ENCODE measurements around the gene MICAL2.
"Not testable (repeated sequence)": the region's sequence is repeated elsewhere in the genome, so short reads cannot be mapped to it uniquely, and the experiment has no call there.

Gene MICAL2

GRCh38 chr11:12134236-12134585 is 23.8 kb downstream of the MICAL2 start:
- no peak for DNase-seq (ENCODE audit: low spot score)

- no peak for DNase-seq (ENCODE audit: low spot score)
Measured at GRCh38 chr11:12135185-12135584, 24.8 kb downstream of the MICAL2 start.

- DNase-seq (ENCODE audit: low spot score) = no peak
Measured at GRCh38 chr11:12137005-12137690, 26.8 kb downstream of the MICAL2 start.

- DNase-seq (ENCODE audit: low spot score) = peak; percentile 39
Measured at GRCh38 chr11:12137938-12138731, 27.7 kb downstream of the MICAL2 start.

GRCh38 chr11:12139144-12139881 is 28.9 kb downstream of the MICAL2 start:
- no peak for DNase-seq (ENCODE audit: low spot score)

- no peak for DNase-seq (ENCODE audit: low spot score)
Measured at GRCh38 chr11:12140186-12140793, 29.9 kb downstream of the MICAL2 start.

DNA sequence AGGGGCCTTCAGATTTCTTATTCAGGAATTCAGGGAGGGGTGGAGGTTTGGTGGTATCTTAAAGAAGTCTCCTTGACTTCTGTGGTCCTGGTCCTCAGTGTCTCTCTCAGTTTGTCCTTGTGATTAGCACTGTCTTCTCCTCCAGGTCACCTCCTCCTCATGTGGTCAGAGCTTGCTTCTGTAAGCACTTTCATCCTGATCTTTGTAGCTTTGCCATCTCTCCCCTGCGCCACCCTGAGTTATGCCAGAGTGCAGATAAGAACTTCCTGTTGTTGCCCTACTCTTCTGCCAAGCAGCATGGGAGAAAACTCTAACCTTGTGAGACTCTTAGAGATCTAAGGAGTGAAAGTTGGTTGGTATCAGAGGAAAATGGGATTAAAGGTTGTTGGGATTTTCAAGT is 30.9 kb downstream of the MICAL2 start:
- no peak for DNase-seq (ENCODE audit: low spot score)

- no peak for DNase-seq (ENCODE audit: low spot score)
Measured at GRCh38 chr11:12142176-12142575, 31.8 kb downstream of the MICAL2 start.

DNA sequence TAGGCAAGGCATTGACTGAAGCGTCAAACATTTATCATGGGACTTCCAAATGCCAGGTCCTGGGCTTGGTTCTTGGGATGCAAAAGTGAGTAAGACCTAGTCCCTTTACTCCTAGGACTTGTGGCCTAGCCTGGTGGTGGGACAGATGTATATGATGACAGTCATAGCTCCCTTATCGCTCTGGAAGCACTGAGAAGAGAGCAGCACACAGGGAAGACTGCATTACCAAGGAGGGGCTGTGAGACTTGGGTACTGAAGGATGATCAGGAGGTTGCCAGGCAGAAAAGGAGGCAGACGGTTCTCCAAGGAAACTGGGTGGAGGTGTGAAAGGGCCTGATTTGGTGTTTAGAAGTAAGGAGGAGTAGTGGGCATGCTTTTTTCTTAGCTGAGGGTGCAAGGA is 32.5 kb downstream of the MICAL2 start:
- no peak for DNase-seq (ENCODE audit: low spot score)

DNA sequence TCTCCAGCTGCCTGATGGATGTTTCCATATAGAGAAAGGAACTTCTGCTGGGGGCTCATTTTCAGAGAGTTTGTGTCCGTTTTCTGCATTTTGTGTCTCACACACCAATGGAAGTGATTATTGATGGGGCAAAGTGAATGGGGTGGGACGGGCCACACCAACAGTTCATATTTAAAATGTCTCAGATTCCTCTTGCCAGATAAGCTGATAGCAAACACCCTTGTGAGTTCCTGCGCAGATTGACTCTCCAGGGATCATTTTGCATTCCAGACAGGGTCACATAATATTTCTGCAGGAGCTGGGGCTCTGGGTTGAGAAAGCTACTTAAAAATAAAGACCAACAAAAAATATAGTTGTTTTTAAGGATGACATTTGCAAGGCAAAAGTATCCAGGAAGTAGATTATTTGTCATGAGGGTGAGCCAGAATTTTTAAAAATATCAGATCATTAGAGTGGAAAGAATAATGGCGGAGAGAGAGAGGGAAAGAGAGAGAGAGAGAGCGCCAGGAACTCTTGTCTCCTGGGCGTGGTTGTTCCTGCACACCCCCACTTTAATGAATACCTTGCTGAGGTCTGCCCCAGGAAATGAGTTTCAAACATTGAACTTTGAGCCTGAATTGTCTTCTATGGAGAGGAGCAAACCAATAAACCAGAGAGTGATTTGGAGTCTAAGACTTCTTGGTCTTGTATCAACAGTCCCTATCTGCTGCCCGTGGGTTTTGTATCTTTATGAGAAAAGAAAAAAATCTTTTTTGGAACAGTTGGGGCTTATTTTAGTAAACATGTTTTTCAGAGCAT is 33.3 kb downstream of the MICAL2 start:
- DNase-seq (ENCODE audit: low spot score) = no peak

DNA sequence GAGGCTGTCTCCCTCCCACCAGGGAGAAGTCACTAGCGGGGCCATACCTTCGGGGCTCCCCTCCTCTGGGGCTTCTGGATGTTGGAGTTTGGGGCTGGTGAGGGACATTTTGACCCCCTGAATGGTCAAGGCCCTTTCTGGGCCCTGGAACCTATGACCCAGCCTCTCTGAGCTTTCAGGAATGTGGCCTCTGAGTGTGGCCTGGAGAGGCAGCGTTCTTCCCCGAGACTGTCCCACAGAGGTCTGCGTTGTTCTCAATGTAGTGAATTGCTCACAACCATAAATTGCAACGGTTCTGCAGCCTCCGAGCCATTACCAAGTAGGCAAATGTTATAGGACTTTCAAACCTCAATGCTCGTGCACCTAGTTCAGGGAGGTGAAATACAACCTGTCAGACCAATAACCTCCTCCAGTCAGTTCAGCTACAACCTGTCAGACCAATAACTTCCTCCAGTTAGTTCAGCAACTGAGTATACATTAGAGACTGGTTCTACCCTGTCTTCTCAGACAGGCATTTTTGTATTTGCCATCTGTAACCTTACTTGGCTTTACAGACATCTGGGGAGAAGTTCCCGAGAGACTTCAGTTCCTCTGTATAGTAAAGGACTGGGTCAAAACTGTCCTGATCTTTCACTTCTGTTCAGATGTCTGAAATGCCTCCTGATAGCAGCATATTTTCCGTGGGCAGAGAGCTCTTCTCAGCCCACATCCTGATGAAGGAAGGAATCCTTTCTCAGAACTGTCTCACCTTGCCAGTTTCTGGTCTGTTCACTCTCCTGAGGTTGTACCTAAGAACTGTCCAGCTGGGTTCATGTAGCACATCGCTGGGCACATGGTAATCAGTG is 34.2 kb downstream of the MICAL2 start:
- DNase-seq (ENCODE audit: low spot score) = no peak

DNA sequence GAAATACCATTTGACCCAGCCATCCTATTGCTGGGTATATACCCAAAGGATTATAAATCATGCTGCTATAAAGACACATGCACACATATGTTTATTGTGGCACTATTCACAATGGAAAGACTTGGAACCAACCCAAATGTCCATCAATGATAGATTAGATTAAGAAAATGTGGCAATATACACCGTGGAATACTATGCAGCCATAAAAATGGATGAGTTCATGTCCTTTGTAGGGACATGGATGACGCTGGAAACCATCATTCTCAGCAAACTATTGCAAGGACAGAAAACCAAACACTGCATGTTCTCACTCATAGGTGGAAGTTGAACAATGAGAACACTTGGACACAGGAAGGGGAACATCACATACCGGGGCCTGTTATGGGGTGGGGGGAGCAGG is 36.3 kb downstream of the MICAL2 start:
- not testable (repeated sequence) for DNase-seq (ENCODE audit: low spot score)

DNA sequence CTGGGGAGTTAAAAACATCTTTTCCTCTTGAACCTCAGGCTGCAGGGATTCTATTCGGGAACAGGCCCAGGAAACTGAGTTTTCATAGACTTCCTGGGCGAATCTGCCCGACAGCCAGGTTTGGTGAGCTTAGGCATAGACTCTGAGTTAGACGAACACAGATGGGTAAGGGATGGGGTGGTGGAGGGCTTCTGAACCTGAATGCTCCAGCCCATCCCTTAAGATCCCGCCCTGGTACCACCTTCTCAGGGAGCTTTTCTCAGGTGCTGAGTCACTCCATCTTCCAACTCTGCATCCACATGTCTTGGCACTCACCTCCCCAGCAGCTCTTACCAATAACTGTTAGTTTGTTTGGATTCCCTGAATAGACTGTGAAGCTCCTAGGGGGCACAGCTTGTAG is 37.4 kb downstream of the MICAL2 start:
- DNase-seq (ENCODE audit: low spot score) = no peak

GRCh38 chr11:12148466-12148865 is 38.1 kb downstream of the MICAL2 start:
- no peak for DNase-seq (ENCODE audit: low spot score)

GRCh38 chr11:12148882-12149281 is 38.5 kb downstream of the MICAL2 start:
- DNase-seq (ENCODE audit: low spot score) = no peak

GRCh38 chr11:12149672-12150225 is 39.4 kb downstream of the MICAL2 start:
- DNase-seq (ENCODE audit: low spot score) = no peak

- DNase-seq (ENCODE audit: low spot score) = no peak
Measured at GRCh38 chr11:12150831-12151382, 40.5 kb downstream of the MICAL2 start.

DNA sequence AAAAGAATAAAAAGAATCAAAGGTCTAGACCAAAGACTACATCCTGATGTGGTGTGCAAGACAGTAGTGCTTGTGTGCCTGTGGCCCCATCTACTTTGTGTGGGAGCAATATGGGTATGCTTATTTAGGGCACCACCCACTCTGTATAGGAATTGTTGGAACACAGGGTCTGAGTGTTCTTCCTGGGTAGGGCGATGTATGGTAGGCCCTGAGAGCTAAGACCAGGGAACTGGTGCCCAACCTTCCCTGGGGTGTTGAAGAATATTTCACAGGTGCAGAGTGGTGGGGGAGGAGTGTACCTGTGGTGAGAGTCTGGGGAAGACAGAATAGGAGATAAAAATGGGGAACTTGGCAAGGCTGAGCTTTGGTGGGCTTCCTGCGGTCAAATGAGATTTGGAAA is 41.9 kb downstream of the MICAL2 start:
- DNase-seq (ENCODE audit: low spot score) = no peak

GRCh38 chr11:12154871-12155668 is 44.7 kb downstream of the MICAL2 start:
- DNase-seq (ENCODE audit: low spot score) = no peak
